Glutamatergic neuron (in vitro differentiated cells): ENCODE results near the gene PODN. TPM values are rescaled to one million over a fixed set of nuclear protein-coding genes. Genes with fewer than 3 reads are reported as not detected.

Experiments used
- DNase-seq: peaks from one replicate; pipeline ENCODE4 v3.0.0; 2022
- H3K27ac Mint-ChIP-seq: one replicate; pipeline ENCODE4 v1.8.0; 2020; ENCODE audit warnings: mild to moderate bottlenecking, mixed read lengths, inconsistent platforms; ENCODE audit not compliant: unreplicated experiment
- H3K27me3 Mint-ChIP-seq: one replicate; pipeline ENCODE4 v1.8.0; 2020; ENCODE audit warnings: mild to moderate bottlenecking, moderate library complexity, mixed read lengths, inconsistent platforms; ENCODE audit not compliant: unreplicated experiment
- H3K36me3 Mint-ChIP-seq: one replicate; pipeline ENCODE4 v1.8.0; 2020; ENCODE audit warnings: mild to moderate bottlenecking, mixed read lengths, inconsistent platforms; ENCODE audit not compliant: unreplicated experiment
- H3K4me1 Mint-ChIP-seq: one replicate; pipeline ENCODE4 v1.8.0; 2020; ENCODE audit warnings: mild to moderate bottlenecking, low read depth, mixed read lengths, inconsistent platforms; ENCODE audit not compliant: unreplicated experiment
- H3K4me3 Mint-ChIP-seq: one replicate; pipeline ENCODE4 v1.8.0; 2020; ENCODE audit warnings: mild to moderate bottlenecking, mixed read lengths, inconsistent platforms; ENCODE audit not compliant: unreplicated experiment
- H3K9me3 Mint-ChIP-seq: one replicate; pipeline ENCODE4 v1.8.0; 2020; ENCODE audit warnings: mild to moderate bottlenecking, moderate library complexity, mixed read lengths, inconsistent platforms; ENCODE audit not compliant: unreplicated experiment
- CTCF ChIP-seq: fragments of 200-600 bp; sonication (generic); IDR thresholded peaks from one replicate; pipeline ENCODE4 v1.5.0; 2021; ENCODE audit not compliant: partially characterized antibody, unreplicated experiment
- total RNA-seq: library from RNA; stranded (reverse); fragmentation: NEBNext Ultra II Directional; extraction: Animal tissue kit (Norgen Biotek cat#: 25700); gene quantifications from one replicate; pipeline ENCODE4 v1.2.1, GENCODE V29; 2021; ENCODE audit not compliant: unreplicated experiment

PODN gene
- total RNA-seq, 1 donor from 2014 or later, result 3.1 TPM

DNA sequence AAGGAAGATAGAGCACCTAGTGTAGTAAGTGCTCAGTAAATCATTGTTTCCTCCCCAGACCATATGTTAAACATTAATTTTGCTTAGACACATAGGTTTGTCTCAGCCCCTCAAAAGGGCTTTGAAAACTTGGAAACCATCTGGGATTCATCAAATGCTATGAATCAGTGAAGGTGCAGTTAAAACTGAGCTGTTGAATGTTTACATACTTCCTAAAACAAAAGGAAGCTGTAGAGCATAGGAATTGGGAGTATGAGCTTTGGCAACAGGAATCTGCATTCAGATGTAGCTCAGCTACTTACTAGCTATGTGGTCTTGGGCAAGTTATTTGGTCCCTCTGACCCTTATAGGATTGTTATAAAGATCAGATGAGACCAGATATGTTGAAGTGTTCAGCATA, 18.7 kb upstream of the PODN start:
- Mint-ChIP-seq H3K4me3 (no peak overlapping the region), H3K4me1 (peaks cover 11% of the 10 kb centered on the region), H3K27me3 (peaks cover 2% of the 10 kb centered on the region), H3K36me3 (no peaks in the 10 kb centered on the region), H3K9me3 (no peaks in the 10 kb centered on the region), H3K27ac (no peak overlapping the region)
- no peak for DNase-seq
- TF ChIP-seq CTCF, result no peak

GRCh38 chr1:53044926-53045325, 17.1 kb upstream of the PODN start:
- H3K36me3 Mint-ChIP-seq, result no peaks in the 10 kb centered on the region
- no peak for TF ChIP-seq CTCF
- H3K27me3 Mint-ChIP-seq, result peaks cover 2% of the 10 kb centered on the region

DNA sequence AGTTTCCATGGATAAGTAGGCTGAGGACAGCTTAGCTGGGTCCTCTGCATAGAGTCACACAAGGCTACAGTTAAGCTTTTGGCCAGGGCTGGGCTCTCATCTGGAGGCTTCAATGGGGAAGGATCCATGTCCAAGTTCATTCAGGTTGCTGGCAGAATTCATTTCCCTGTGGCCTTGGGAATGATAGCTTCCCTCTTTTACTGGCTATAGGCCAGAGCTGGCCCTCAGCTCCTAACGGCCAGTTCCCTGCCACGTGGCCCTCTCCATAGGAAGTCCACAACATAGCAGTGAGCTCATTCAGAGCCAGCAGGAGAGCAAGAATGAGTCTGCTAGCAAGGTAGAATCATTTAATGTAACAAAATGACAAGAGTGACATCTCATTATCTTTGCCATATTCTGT, 15.1 kb upstream of the PODN start:
- peak overlapping the region; percentile 29 for H3K27ac Mint-ChIP-seq
- no peak for DNase-seq
- peaks cover 2% of the 10 kb centered on the region for H3K27me3 Mint-ChIP-seq
- H3K9me3 Mint-ChIP-seq, result peaks cover 6% of the 10 kb centered on the region
- no peak for TF ChIP-seq CTCF
- H3K4me1 Mint-ChIP-seq, result peaks cover 39% of the 10 kb centered on the region
- H3K36me3 Mint-ChIP-seq, result no peaks in the 10 kb centered on the region
- H3K4me3 Mint-ChIP-seq, result no peak overlapping the region

More at GRCh38 chr1:53044926-53045325, 17.1 kb upstream of the PODN start:
- no peak overlapping the region for H3K4me3 Mint-ChIP-seq
- peaks cover 27% of the 10 kb centered on the region for H3K4me1 Mint-ChIP-seq
- no peak for DNase-seq
- H3K9me3 Mint-ChIP-seq, result peaks cover 6% of the 10 kb centered on the region
- no peak overlapping the region for H3K27ac Mint-ChIP-seq

DNA sequence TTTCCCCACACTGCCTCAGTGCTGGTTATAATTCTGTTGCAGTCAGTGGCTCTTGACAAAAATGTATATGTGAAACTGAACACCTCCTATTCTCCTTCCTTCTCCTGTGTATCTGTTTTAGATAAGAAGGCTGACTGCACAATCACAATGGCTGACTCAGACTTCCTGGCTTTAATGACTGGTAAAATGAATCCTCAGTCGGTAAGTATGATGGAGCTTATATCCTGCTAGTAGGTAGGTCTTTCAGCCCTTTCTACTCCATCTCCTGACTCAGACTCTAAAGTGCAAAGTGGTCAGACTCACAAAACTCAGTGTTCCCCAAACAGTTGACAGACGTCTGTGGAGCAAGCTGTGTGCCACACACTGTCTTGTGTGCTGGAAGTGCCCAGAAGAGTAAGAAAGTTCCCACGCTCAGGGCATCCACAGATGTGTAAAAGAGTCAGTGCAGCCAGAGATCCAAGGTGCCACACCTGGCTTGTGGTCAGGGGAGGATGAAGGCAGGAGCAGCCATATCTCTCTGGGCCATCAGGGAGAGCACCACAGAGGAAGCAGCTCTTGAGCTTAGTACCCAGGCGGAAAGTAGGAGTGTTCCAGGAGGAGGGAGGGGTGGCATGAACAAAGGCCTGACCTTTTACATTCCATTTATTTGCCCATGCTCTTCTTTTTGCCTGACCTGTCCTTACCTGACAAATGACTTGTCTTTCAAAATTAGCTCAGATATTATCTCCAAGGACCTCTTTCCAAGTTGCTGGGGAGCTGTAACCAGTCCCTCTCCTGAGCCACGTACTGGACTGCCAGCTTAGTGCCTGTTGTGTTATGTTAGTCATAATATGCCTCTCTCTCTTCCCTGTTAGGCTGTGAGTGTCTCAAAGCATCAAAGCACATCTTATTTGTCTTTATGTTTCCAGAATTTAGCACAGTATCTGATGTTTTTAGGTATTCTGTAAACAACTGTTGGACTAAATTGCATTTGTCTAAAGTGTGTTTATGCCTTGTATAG, 14.0 kb upstream of the PODN start:
- no peak for DNase-seq
- peaks cover 35% of the 10 kb centered on the region for H3K4me1 Mint-ChIP-seq
- peaks cover 2% of the 10 kb centered on the region for H3K27me3 Mint-ChIP-seq
- H3K36me3 Mint-ChIP-seq, result no peaks in the 10 kb centered on the region
- no peak for TF ChIP-seq CTCF
- peak overlapping the region; percentile 70 for H3K27ac Mint-ChIP-seq
- peaks cover 6% of the 10 kb centered on the region for H3K9me3 Mint-ChIP-seq
- peak overlapping the region; percentile 55 for H3K4me3 Mint-ChIP-seq

DNA sequence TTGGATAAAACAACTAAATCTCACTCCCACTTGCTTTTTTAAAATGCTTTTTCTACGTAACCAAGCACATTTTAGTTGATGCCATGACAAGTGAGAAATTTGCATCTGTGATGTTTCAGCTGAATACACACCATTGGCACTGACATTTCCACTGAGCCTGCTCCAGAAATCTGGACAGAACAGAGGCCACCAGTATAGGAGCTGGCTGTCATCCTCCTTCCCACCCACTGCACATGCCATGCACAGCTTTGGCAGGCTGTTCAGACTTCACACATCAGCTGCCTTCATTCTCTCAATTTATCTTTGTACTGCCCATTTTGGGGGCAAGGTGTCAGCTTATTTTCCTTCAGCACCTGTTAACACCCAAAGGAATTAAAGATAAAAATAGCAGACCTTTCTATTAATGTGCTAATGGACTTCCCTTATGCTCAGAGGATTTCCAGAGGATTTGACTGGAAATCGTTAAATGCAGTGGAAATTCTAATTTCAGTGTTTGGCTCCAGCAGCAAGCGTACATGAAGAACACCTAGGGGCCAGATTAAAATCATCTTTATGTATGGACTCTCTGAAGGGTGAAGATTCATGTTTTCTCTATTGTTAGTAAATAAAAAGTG, 12.9 kb upstream of the PODN start:
- Mint-ChIP-seq H3K9me3 (peaks cover 6% of the 10 kb centered on the region), H3K27ac (peak overlapping the region; percentile 70), H3K27me3 (peaks cover 3% of the 10 kb centered on the region), H3K4me1 (peaks cover 35% of the 10 kb centered on the region), H3K36me3 (no peaks in the 10 kb centered on the region), H3K4me3 (peak overlapping the region; percentile 55)
- no peak for TF ChIP-seq CTCF
- DNase-seq, result no peak
